ENCODE data around the gene BTBD3. TPM values are rescaled to one million over a fixed set of nuclear protein-coding genes. Genes with fewer than 3 reads are reported as not detected.

BTBD3 gene
- total RNA-seq, 2 experiments from 2014 or later: 0.82 TPM; not detected in 1

GRCh38 chr20:11895861-11896387, 21.8 kb upstream of the BTBD3 start:
- TF ChIP-seq, protein P1, sequence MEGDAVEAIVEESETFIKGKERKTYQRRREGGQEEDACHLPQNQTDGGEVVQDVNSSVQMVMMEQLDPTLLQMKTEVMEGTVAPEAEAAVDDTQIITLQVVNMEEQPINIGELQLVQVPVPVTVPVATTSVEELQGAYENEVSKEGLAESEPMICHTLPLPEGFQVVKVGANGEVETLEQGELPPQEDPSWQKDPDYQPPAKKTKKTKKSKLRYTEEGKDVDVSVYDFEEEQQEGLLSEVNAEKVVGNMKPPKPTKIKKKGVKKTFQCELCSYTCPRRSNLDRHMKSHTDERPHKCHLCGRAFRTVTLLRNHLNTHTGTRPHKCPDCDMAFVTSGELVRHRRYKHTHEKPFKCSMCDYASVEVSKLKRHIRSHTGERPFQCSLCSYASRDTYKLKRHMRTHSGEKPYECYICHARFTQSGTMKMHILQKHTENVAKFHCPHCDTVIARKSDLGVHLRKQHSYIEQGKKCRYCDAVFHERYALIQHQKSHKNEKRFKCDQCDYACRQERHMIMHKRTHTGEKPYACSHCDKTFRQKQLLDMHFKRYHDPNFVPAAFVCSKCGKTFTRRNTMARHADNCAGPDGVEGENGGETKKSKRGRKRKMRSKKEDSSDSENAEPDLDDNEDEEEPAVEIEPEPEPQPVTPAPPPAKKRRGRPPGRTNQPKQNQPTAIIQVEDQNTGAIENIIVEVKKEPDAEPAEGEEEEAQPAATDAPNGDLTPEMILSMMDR (conservative IDR thresholded peaks at IDR 0.05; ENCODE audit: low read length): no peak
- no peak for TF ChIP-seq EZH2phosphoT487 (IDR thresholded peaks at IDR 0.05; ENCODE audit: borderline replicate concordance, low read depth, low read length)
- Histone ChIP-seq H4K20me1 (ENCODE audit: insufficient read depth, low read length) (no peaks in the 10 kb centered on the region), H3K9me3 (ENCODE audit: low read length) (no peaks in the 10 kb centered on the region), H3K27ac (ENCODE audit: low read depth, low read length, poor library complexity, severe bottlenecking) (no peak overlapping the region), H2AFZ (ENCODE audit: low read length) (no peak overlapping the region), H3K36me3 (ENCODE audit: insufficient read depth, low read length) (no peaks in the 10 kb centered on the region), H3K4me1 (ENCODE audit: insufficient read depth, low read length, poor library complexity, severe bottlenecking) (no peaks in the 10 kb centered on the region), H3K79me2 (ENCODE audit: insufficient read depth, low read depth, low read length) (no peaks in the 10 kb centered on the region), H3K4me3 (ENCODE audit: low read depth, low read length, poor library complexity, severe bottlenecking) (no peak overlapping the region), H3K9me2 (ENCODE audit: insufficient read depth, low read length) (no peaks in the 10 kb centered on the region), H3K4me2 (ENCODE audit: low read length) (no peak overlapping the region)
- CTCF ChIA-PET (ENCODE audit: unreplicated experiment): no interaction called here
- no peak for DNase-seq (ENCODE audit: low spot score)
- intact Hi-C loops (cut with micrococcal nuclease; ENCODE audit: unreplicated experiment): no loop called here
- POLR2A ChIA-PET: no interaction called here
- no TSS peak for BruUV-seq (replicated peaks)

DNA sequence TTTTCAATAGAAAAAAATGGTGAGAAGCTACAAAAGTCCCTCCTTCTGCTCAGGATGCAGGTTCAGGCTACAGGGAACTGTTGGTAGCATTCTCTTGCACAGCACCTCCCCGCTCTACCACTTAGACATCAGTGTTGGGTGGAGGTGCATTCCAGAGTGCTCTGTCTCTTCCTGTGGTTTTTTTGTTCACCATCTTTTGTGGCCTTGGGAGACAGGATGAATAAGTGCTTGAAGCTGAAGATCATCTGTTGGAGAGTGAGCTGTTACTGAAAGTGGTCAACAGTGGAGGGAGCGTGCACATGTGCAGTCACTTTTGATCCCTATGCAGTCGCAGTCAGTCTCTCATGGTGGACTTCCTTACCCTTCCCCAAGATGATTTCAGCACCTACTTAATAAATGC, 16.6 kb upstream of the BTBD3 start:
- no peak overlapping the region for H3K27ac ChIP-seq (ENCODE audit: low read depth, low read length, poor library complexity, severe bottlenecking)
- no peak overlapping the region for H3K4me3 ChIP-seq (ENCODE audit: low read depth, low read length, poor library complexity, severe bottlenecking)
- no peaks in the 10 kb centered on the region for H3K36me3 ChIP-seq (ENCODE audit: insufficient read depth, low read length)
- H4K20me1 ChIP-seq (ENCODE audit: insufficient read depth, low read length): no peaks in the 10 kb centered on the region
- BruUV-seq (replicated peaks): no TSS peak
- no peak for DNase-seq (ENCODE audit: low spot score)
- intact Hi-C loops (cut with micrococcal nuclease; ENCODE audit: unreplicated experiment): no loop called here
- ChIA-PET POLR2A (interaction anchor here (0.6 to 0.7 kb wide), 2 partner anchors 202 to 417 kb away, joined by 3 read pairs; no protein-coding TSS in a partner anchor), CTCF (ENCODE audit: unreplicated experiment) (no interaction called here)
- H3K79me2 ChIP-seq (ENCODE audit: insufficient read depth, low read depth, low read length): no peaks in the 10 kb centered on the region
- no peak overlapping the region for H3K4me2 ChIP-seq (ENCODE audit: low read length)
- no peak overlapping the region for H2AFZ ChIP-seq (ENCODE audit: low read length)
- no peaks in the 10 kb centered on the region for H3K4me1 ChIP-seq (ENCODE audit: insufficient read depth, low read length, poor library complexity, severe bottlenecking)
- TF ChIP-seq, protein P1 (conservative IDR thresholded peaks at IDR 0.05; ENCODE audit: low read length): no peak
- TF ChIP-seq EZH2phosphoT487 (IDR thresholded peaks at IDR 0.05; ENCODE audit: borderline replicate concordance, low read depth, low read length): no peak
- H3K9me2 ChIP-seq (ENCODE audit: insufficient read depth, low read length): no peaks in the 10 kb centered on the region
- H3K9me3 ChIP-seq (ENCODE audit: low read length): no peaks in the 10 kb centered on the region

GRCh38 chr20:11902285-11902697, 15.4 kb upstream of the BTBD3 start:
- Histone ChIP-seq H3K4me2 (ENCODE audit: low read length) (no peak overlapping the region), H4K20me1 (ENCODE audit: insufficient read depth, low read length) (no peaks in the 10 kb centered on the region), H3K4me3 (ENCODE audit: low read depth, low read length, poor library complexity, severe bottlenecking) (no peak overlapping the region), H3K27ac (ENCODE audit: low read depth, low read length, poor library complexity, severe bottlenecking) (no peak overlapping the region), H3K9me3 (ENCODE audit: low read length) (no peaks in the 10 kb centered on the region), H3K36me3 (ENCODE audit: insufficient read depth, low read length) (no peaks in the 10 kb centered on the region), H3K9me2 (ENCODE audit: insufficient read depth, low read length) (no peaks in the 10 kb centered on the region), H3K4me1 (ENCODE audit: insufficient read depth, low read length, poor library complexity, severe bottlenecking) (no peaks in the 10 kb centered on the region), H2AFZ (ENCODE audit: low read length) (no peak overlapping the region), H3K79me2 (ENCODE audit: insufficient read depth, low read depth, low read length) (no peaks in the 10 kb centered on the region)
- CTCF ChIA-PET (ENCODE audit: unreplicated experiment): no interaction called here
- POLR2A ChIA-PET: no interaction called here
- DNase-seq (ENCODE audit: low spot score): no peak
- TF ChIP-seq, protein P1 (conservative IDR thresholded peaks at IDR 0.05; ENCODE audit: low read length): no peak
- no peak for TF ChIP-seq EZH2phosphoT487 (IDR thresholded peaks at IDR 0.05; ENCODE audit: borderline replicate concordance, low read depth, low read length)
- no TSS peak for BruUV-seq (replicated peaks)
- intact Hi-C loops (cut with micrococcal nuclease; ENCODE audit: unreplicated experiment): no loop called here

All from OCI-LY7 (cell line).